Skeletal muscle satellite cell (primary cell): ENCODE measurements around the gene MAML3.

Experiments used
- H3K27me3 ChIP-seq: 2 replicates; pipeline ENCODE4 v1.7.0; 2013; ENCODE audit warnings: low read length; ENCODE audit not compliant: control insufficient read depth, insufficient read depth
- H3K36me3 ChIP-seq: 2 replicates; pipeline ENCODE4 v1.7.0; 2013; ENCODE audit warnings: mild to moderate bottlenecking, control low read depth, low read length; ENCODE audit not compliant: insufficient read depth
- H3K4me1 ChIP-seq: 2 replicates; pipeline ENCODE4 v1.7.0; 2013; ENCODE audit warnings: low read length; ENCODE audit not compliant: control insufficient read depth, insufficient read depth
- H3K4me2 ChIP-seq: 2 replicates; pipeline ENCODE4 v1.7.0; 2013; ENCODE audit warnings: mild to moderate bottlenecking, low read length
- H3K4me3 ChIP-seq: 2 replicates; pipeline ENCODE4 v1.7.0; 2013; ENCODE audit warnings: low read length
- H3K9ac ChIP-seq: 2 replicates; pipeline ENCODE4 v1.7.0; 2013; ENCODE audit warnings: mild to moderate bottlenecking, low read depth, low read length, moderate library complexity
- H3K9me3 ChIP-seq: replicated peaks from 2 replicates; pipeline ENCODE4 v1.7.0; 2013; ENCODE audit warnings: mild to moderate bottlenecking, control low read depth, low read length

The MAML3 gene

DNA sequence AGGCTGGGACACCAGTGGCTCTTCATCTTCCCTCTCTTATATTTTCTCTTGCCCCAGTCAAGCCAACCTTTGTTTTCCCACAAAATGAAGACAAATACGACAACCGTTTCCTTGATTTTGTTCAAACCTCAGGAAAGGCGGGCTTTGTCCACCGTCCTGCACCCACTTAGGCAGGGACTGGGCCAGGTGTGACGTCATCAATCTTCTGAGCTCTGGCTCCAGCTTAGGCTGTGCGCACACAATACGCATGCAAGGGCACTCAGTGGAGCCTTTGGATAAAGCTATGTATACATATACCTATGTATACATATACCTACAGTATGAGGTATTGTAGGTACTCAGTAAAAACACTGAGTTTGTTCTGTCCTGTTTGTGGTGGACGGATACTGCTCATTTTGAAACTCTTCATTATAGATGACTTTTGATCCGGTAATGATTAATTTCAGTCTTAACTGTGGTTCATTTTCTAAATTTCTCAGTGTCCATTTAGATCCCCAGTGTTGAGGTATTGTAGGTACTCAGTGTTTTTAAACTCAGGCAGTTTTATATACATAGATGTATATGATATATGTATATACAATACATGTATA, 293.5 kb downstream of the MAML3 start:
- H3K9ac ChIP-seq: no peak overlapping the region
- H3K9me3 ChIP-seq: no peaks in the 10 kb centered on the region
- no peaks in the 10 kb centered on the region for H3K27me3 ChIP-seq
- no peaks in the 10 kb centered on the region for H3K36me3 ChIP-seq
- H3K4me3 ChIP-seq: no peak overlapping the region
- H3K4me1 ChIP-seq: peaks cover 8% of the 10 kb centered on the region
- H3K4me2 ChIP-seq: no peak overlapping the region

DNA sequence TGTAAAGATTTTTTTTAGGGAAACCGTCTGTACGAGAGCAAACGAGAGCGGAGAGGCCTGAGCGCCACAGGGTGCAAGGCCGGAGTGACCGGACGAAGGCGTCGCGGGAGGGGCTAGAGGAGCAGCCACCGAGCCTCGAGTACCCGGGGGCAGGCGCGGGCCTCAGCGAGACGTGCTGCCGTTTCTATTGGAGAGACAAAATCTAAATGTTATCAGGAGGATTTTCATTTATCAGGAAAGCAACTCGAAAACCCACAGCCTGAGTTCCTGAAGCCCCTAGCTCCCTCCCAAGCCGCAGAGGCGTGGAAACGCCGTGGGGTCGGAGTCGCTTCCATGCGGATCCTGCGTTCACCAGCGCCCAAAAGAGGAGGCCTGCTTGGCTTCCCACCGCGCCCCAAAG, 294.1 kb downstream of the MAML3 start:
- H3K4me3 ChIP-seq: no peak overlapping the region
- H3K4me1 ChIP-seq: peaks cover 3% of the 10 kb centered on the region

GRCh38 chr4:139858436-139859205, 295.4 kb downstream of the MAML3 start:
- no peak overlapping the region for H3K4me2 ChIP-seq
- H3K36me3 ChIP-seq: no peaks in the 10 kb centered on the region
- no peak overlapping the region for H3K9ac ChIP-seq
- no peak overlapping the region for H3K4me3 ChIP-seq
- H3K4me1 ChIP-seq: no peaks in the 10 kb centered on the region
- no peaks in the 10 kb centered on the region for H3K27me3 ChIP-seq
- H3K9me3 ChIP-seq: no peaks in the 10 kb centered on the region

More for the DNA sequence above, 294.1 kb downstream of the MAML3 start:
- Histone ChIP-seq H3K36me3 (no peaks in the 10 kb centered on the region), H3K27me3 (no peaks in the 10 kb centered on the region), H3K9me3 (no peaks in the 10 kb centered on the region), H3K9ac (no peak overlapping the region), H3K4me2 (no peak overlapping the region)

GRCh38 chr4:139857977-139858376, 296.0 kb downstream of the MAML3 start:
- H3K27me3 ChIP-seq: no peaks in the 10 kb centered on the region
- no peak overlapping the region for H3K4me3 ChIP-seq
- H3K4me1 ChIP-seq: no peaks in the 10 kb centered on the region
- no peaks in the 10 kb centered on the region for H3K9me3 ChIP-seq
- H3K4me2 ChIP-seq: no peak overlapping the region
- no peak overlapping the region for H3K9ac ChIP-seq
- H3K36me3 ChIP-seq: no peaks in the 10 kb centered on the region

DNA sequence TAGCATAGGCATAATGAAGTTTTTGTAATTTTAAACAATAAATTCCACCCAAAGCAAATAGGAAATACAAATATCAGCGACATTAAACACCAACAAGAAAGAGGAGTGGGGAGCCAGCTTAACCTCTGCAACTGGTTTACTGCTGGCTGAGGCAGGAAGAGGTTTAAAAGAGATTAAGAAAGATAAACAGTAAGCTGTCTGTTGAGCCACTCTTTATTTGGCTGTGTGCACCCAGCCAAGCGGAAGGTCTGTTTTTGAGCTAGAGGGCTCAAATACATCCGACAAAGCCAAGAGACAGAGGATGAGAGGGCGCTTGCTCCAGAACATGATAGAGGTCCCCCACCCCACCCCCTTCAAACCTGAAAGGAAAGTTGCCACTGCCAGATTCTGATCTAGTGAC, 297.0 kb downstream of the MAML3 start:
- H3K36me3 ChIP-seq: no peaks in the 10 kb centered on the region
- no peak overlapping the region for H3K4me3 ChIP-seq
- no peaks in the 10 kb centered on the region for H3K9me3 ChIP-seq

DNA sequence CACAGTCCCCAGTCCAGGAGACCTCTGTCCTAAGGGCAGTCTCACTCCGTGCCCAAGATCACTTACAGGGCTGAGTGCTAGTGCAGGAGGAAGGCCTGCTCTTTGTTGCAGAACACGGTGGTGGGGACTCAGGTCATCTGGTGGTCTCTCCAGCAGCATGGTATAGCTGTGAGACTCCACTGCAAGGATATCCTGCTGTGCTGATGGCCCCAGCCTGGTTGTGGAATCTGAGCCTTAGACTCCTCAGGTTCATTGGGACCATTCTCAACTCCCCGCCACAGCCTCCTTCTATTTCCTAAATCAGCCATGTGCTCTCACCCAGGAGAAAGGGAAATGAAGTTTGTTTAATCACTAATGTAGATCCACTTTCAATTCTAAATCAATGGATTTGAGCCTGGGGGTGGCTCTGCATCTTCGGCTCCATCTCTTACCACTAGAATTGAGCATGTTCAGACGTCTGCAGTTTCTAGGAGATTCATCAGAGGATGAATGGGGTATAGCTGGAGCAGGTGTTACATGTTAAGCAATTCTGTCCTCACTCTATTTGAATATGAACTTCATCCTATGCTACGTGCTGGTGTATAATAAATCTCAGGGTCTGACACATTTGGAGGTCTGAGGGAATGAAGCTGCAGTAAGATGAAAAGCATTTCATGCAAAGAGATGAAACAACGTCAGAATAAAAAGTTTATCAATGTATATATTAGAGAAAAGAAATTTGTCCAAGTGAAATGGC, 299.1 kb downstream of the MAML3 start:
- no peaks in the 10 kb centered on the region for H3K9me3 ChIP-seq
- H3K4me1 ChIP-seq: no peaks in the 10 kb centered on the region
- no peak overlapping the region for H3K4me2 ChIP-seq
- H3K36me3 ChIP-seq: no peaks in the 10 kb centered on the region
- H3K27me3 ChIP-seq: no peaks in the 10 kb centered on the region
- no peak overlapping the region for H3K4me3 ChIP-seq
- H3K9ac ChIP-seq: no peak overlapping the region

More for the DNA sequence above, 297.0 kb downstream of the MAML3 start:
- Histone ChIP-seq H3K4me1 (no peaks in the 10 kb centered on the region), H3K27me3 (no peaks in the 10 kb centered on the region), H3K4me2 (no peak overlapping the region), H3K9ac (no peak overlapping the region)

DNA sequence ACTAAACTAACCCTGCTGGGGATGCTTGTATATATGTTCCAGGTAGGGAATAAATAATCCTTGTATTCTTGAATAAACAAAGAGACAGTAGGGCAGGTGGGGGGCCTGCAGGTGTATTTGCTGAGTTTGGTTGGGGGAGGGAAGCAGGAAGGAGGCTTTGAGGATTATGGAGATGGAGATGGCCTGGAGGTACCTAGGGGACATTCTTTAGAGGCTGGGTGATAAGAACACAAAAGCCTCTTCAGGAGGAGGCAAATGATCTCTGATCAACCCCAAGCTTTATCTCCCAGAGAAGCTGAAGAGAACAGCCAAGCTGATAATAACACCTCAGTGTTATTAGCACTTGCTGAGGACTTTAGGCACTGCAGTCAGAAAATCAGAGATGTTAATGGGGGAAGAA, 300.7 kb downstream of the MAML3 start:
- no peaks in the 10 kb centered on the region for H3K9me3 ChIP-seq
- no peak overlapping the region for H3K9ac ChIP-seq
- no peaks in the 10 kb centered on the region for H3K36me3 ChIP-seq
- H3K4me2 ChIP-seq: no peak overlapping the region
- H3K4me1 ChIP-seq: no peaks in the 10 kb centered on the region
- no peak overlapping the region for H3K4me3 ChIP-seq
- no peaks in the 10 kb centered on the region for H3K27me3 ChIP-seq

DNA sequence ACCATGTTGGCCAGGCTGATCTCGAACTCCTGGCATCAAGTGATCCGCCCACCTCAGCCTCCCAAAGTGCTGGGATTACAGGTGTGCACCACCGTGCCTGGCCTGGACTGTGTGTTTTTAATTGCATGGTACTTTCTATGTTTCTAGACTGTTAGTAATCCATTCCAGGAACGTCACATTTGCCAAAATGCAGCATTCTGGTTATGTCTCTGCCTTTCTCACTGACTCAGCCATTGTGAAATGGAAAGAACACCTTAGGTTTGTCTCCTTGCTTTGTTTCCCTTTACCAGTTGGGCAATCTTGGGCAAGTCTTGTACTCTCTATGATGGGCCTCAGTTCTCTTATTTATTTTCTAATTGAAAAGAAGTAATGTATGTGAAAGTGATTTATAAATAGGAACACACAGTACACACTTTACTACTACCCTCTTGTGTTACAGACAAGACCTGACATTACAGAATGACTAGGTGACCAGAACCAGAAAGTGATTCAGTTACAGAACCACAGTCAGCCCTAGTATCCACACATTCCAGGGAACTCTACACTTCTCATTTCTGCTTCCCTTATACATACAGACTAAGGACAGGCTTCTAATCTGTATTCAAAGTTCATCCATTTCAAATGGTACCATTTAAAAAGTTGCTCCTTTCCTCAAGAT, 301.2 kb downstream of the MAML3 start:
- Histone ChIP-seq H3K4me3 (no peak overlapping the region), H3K36me3 (no peaks in the 10 kb centered on the region), H3K9ac (no peak overlapping the region), H3K4me1 (no peaks in the 10 kb centered on the region), H3K27me3 (no peaks in the 10 kb centered on the region), H3K9me3 (no peaks in the 10 kb centered on the region), H3K4me2 (no peak overlapping the region)

DNA sequence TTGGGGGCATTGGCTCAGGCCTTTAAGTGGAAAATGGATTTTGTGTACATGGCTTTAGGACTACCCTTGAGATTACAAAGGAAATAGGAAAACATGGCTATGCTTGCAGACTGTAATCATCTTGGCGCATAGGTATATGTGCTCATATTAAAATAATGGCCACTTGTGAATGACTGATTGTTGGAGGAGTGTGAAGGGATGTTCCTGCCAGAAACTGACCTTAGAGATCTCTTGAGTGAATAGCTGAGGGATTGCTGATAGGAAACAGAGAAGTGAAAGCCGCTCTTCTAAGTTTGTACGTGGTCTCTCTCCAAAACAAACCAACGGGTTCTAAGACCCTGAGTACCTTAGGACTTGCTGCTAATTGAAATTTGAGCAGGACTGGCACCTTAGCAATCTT, 302.3 kb downstream of the MAML3 start:
- H3K9ac ChIP-seq: no peak overlapping the region
- H3K4me2 ChIP-seq: no peak overlapping the region
- no peak overlapping the region for H3K4me3 ChIP-seq
- H3K4me1 ChIP-seq: no peaks in the 10 kb centered on the region
- no peaks in the 10 kb centered on the region for H3K9me3 ChIP-seq
- H3K27me3 ChIP-seq: no peaks in the 10 kb centered on the region
- no peaks in the 10 kb centered on the region for H3K36me3 ChIP-seq

GRCh38 chr4:139851133-139851532, 302.9 kb downstream of the MAML3 start:
- H3K9me3 ChIP-seq: no peaks in the 10 kb centered on the region
- H3K9ac ChIP-seq: no peak overlapping the region

GRCh38 chr4:139849219-139849618, 304.8 kb downstream of the MAML3 start:
- no peak overlapping the region for H3K9ac ChIP-seq
- no peaks in the 10 kb centered on the region for H3K27me3 ChIP-seq
- no peaks in the 10 kb centered on the region for H3K36me3 ChIP-seq
- H3K9me3 ChIP-seq: no peaks in the 10 kb centered on the region
- H3K4me3 ChIP-seq: no peak overlapping the region
- no peak overlapping the region for H3K4me2 ChIP-seq
- H3K4me1 ChIP-seq: no peaks in the 10 kb centered on the region

More at GRCh38 chr4:139851133-139851532, 302.9 kb downstream of the MAML3 start:
- no peaks in the 10 kb centered on the region for H3K4me1 ChIP-seq
- no peaks in the 10 kb centered on the region for H3K36me3 ChIP-seq
- no peaks in the 10 kb centered on the region for H3K27me3 ChIP-seq
- H3K4me2 ChIP-seq: no peak overlapping the region
- H3K4me3 ChIP-seq: no peak overlapping the region
